ENCODE results near the gene ADCY2. TPM values are rescaled to one million over a fixed set of nuclear protein-coding genes. Genes with fewer than 3 reads are reported as not detected.

The ADCY2 gene
- total and polyA plus RNA-seq, 2 of the 13 experiments (the other 11 are each of a cell fraction or from before 2014, with no cell fraction given), result not detected

DNA sequence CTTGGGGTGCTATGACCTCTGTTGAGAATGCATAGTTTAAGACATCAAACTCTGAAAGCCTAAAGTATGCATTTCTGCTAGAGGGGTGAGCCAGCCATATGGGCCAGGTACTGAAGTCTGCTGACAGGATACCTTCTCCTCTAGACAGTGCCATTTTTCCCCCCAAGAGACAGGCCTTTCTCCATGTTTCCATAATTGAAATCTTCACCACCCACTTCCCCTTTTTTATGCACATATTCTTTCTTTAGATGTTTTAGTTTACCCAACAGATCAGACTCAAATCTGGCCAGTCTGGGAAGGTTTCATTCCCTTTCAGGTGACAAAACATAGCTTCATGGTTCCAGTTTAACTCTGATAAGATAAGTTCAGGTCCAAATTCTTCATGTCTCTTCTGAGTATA, 212.8 kb downstream of the ADCY2 start:
- H3K4me2 ChIP-seq (ENCODE audit: low read depth, low read length), result no peak overlapping the region
- in situ Hi-C loops (cut with HindIII; ENCODE audit: extremely low pct_ligation_motif_present, low pct_unique_long_range_greater_than_20kb), result no loop called here
- H3K4me3 ChIP-seq (replicated peaks in 1 of 3; ENCODE audit: insufficient read depth in 1 of 3, low read depth in 2 of 3, low read length in 3 of 3), result no peak overlapping the region
- no peaks in the 10 kb centered on the region for H4K20me1 ChIP-seq (ENCODE audit: insufficient read depth, low read length)
- POLR2A ChIA-PET, result no interaction called here
- no peaks in the 10 kb centered on the region for H3K9me3 ChIP-seq (ENCODE audit: low read length)
- DNase-seq (ENCODE audit: low spot score) (no peak), FAIRE-seq (no peak), ATAC-seq (no peak)
- no peaks in the 10 kb centered on the region; a peak in 1 of 5 replicates for H3K27me3 ChIP-seq (ENCODE audit: control insufficient read depth in 1 of 2, insufficient read depth in 2 of 2, low read length in 2 of 2)
- intact Hi-C loops (cut with micrococcal nuclease; ENCODE audit: unreplicated experiment), result no loop called here
- no peak overlapping the region for H2AFZ ChIP-seq (ENCODE audit: low read length)
- no peaks in the 10 kb centered on the region for H3K79me2 ChIP-seq (ENCODE audit: insufficient read depth, low read length)
- no peak overlapping the region for H3K9ac ChIP-seq (ENCODE audit: insufficient read depth, low read depth, low read length)
- no TSS peak for BruUV-seq (replicated peaks)
- H3K27ac ChIP-seq (ENCODE audit: extremely low read length, insufficient read depth, low read length), result no peak overlapping the region
- CTCF ChIA-PET (ENCODE audit: low intra/inter-chr PET ratio, low total read pairs), result no interaction called here
- H3K4me1 ChIP-seq (ENCODE audit: insufficient read depth, low read length), result no peaks in the 10 kb centered on the region
- no peaks in the 10 kb centered on the region for H3K36me3 ChIP-seq (replicated peaks in 1 of 2; ENCODE audit: control insufficient read depth in 1 of 2, insufficient read depth in 2 of 2, low read length in 2 of 2)
- TF ChIP-seq ZNF746 (CRISPR knock-in tag; IDR thresholded peaks at IDR 0.05) (no peak), CBX2 (IDR thresholded peaks at IDR 0.05; ENCODE audit: low read depth, low read length) (no peak), CBX2 (CRISPR knock-in tag; IDR thresholded peaks at IDR 0.05; ENCODE audit: low read depth) (no peak), ZMAT5 (CRISPR knock-in tag; IDR thresholded peaks at IDR 0.05; ENCODE audit: borderline replicate concordance, low read depth) (no peak), ZNF331 (CRISPR knock-in tag; IDR thresholded peaks at IDR 0.05) (no peak), ZNF672 (CRISPR knock-in tag; IDR thresholded peaks at IDR 0.05) (no peak), ZNF569 (CRISPR knock-in tag; IDR thresholded peaks at IDR 0.05; ENCODE audit: borderline replicate concordance) (no peak), MAFG (CRISPR knock-in tag; IDR thresholded peaks at IDR 0.05) (no peak), ZNF788 (CRISPR knock-in tag; IDR thresholded peaks at IDR 0.05; ENCODE audit: borderline replicate concordance) (no peak)

GRCh38 chr5:7609726-7610125, 213.8 kb downstream of the ADCY2 start:
- no peaks in the 10 kb centered on the region; a peak in 1 of 5 replicates for H3K27me3 ChIP-seq (ENCODE audit: control insufficient read depth in 1 of 2, insufficient read depth in 2 of 2, low read length in 2 of 2)
- no peak overlapping the region for H3K9ac ChIP-seq (ENCODE audit: insufficient read depth, low read depth, low read length)
- no peaks in the 10 kb centered on the region for H4K20me1 ChIP-seq (ENCODE audit: insufficient read depth, low read length)
- no peak overlapping the region for H2AFZ ChIP-seq (ENCODE audit: low read length)
- H3K9me3 ChIP-seq (ENCODE audit: low read length), result no peaks in the 10 kb centered on the region
- no peak for ATAC-seq
- H3K36me3 ChIP-seq (replicated peaks in 1 of 2; ENCODE audit: control insufficient read depth in 1 of 2, insufficient read depth in 2 of 2, low read length in 2 of 2), result no peaks in the 10 kb centered on the region
- no peak for FAIRE-seq
- ChIA-PET CTCF (ENCODE audit: low intra/inter-chr PET ratio, low total read pairs) (no interaction called here), POLR2A (no interaction called here)
- no peak for DNase-seq (ENCODE audit: low spot score)
- intact Hi-C loops (cut with micrococcal nuclease; ENCODE audit: unreplicated experiment) (no loop called here), in situ Hi-C loops (cut with HindIII; ENCODE audit: extremely low pct_ligation_motif_present, low pct_unique_long_range_greater_than_20kb) (no loop called here)
- no peaks in the 10 kb centered on the region for H3K79me2 ChIP-seq (ENCODE audit: insufficient read depth, low read length)
- H3K4me2 ChIP-seq (ENCODE audit: low read depth, low read length), result no peak overlapping the region
- 0% methylated on average over 1 of the region's 1 CpG for WGBS (ENCODE audit: low lambda C conversion rate)
- no peak overlapping the region for H3K27ac ChIP-seq (ENCODE audit: extremely low read length, insufficient read depth, low read length)
- no peak overlapping the region for H3K4me3 ChIP-seq (replicated peaks in 1 of 3; ENCODE audit: insufficient read depth in 1 of 3, low read depth in 2 of 3, low read length in 3 of 3)
- H3K4me1 ChIP-seq (ENCODE audit: insufficient read depth, low read length), result no peaks in the 10 kb centered on the region
- BruUV-seq (replicated peaks), result no TSS peak
- no peak for TF ChIP-seq RNF2 (conservative IDR thresholded peaks at IDR 0.05; ENCODE audit: low read depth)
- TF ChIP-seq AGO2 (optimal IDR thresholded peaks at IDR 0.05; ENCODE audit: low read depth, low read length), result no peak
- TF ChIP-seq, protein P1, sequence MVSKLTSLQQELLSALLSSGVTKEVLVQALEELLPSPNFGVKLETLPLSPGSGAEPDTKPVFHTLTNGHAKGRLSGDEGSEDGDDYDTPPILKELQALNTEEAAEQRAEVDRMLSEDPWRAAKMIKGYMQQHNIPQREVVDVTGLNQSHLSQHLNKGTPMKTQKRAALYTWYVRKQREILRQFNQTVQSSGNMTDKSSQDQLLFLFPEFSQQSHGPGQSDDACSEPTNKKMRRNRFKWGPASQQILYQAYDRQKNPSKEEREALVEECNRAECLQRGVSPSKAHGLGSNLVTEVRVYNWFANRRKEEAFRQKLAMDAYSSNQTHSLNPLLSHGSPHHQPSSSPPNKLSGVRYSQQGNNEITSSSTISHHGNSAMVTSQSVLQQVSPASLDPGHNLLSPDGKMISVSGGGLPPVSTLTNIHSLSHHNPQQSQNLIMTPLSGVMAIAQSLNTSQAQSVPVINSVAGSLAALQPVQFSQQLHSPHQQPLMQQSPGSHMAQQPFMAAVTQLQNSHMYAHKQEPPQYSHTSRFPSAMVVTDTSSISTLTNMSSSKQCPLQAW (CRISPR knock-in tag; IDR thresholded peaks at IDR 0.05), result no peak
- no peak for TF ChIP-seq HIVEP1 (CRISPR knock-in tag; IDR thresholded peaks at IDR 0.05)
- TF ChIP-seq ARHGAP35 (CRISPR knock-in tag; IDR thresholded peaks at IDR 0.05; ENCODE audit: borderline replicate concordance), result no peak
- no peak for TF ChIP-seq MXI1 (IDR thresholded peaks at IDR 0.05; ENCODE audit: borderline replicate concordance, low read depth, low read length)
